Mucosa of rectum (tissue), 2 donors: ENCODE measurements around the gene SESN1.
A peak's percentile ranks its signal among the peaks of the same experiment; 100 is the strongest.

Experiments
- H3K27ac ChIP-seq, 2 donors: one replicate each; pipeline ENCODE4 v1.7.0; 2013; ENCODE audit warnings: inconsistent platforms in 2 of 2, low read depth in 2 of 2, low read length in 2 of 2
- H3K27me3 ChIP-seq, 2 donors: one replicate each; pipeline ENCODE4 v1.7.0; 2013; ENCODE audit warnings: low read length in 2 of 2; ENCODE audit not compliant: control insufficient read depth in 2 of 2, insufficient read depth in 2 of 2
- H3K36me3 ChIP-seq, 2 donors: one replicate each; pipeline ENCODE4 v1.7.0; 2013; ENCODE audit warnings: low read length in 2 of 2; ENCODE audit not compliant: control insufficient read depth in 2 of 2, insufficient read depth in 2 of 2
- H3K4me1 ChIP-seq, 2 donors: one replicate each; pipeline ENCODE4 v1.7.0; 2013; ENCODE audit warnings: low read length in 2 of 2, mild to moderate bottlenecking in 1 of 2; ENCODE audit not compliant: control insufficient read depth in 2 of 2, insufficient read depth in 2 of 2
- H3K4me3 ChIP-seq, 2 donors: one replicate each; pipeline ENCODE4 v1.7.0; 2013; ENCODE audit warnings: low read length in 2 of 2
- H3K9ac ChIP-seq, 2 donors: one replicate each; pipeline ENCODE4 v1.7.0; 2013; ENCODE audit warnings: low read length in 2 of 2, low read depth in 1 of 2, mild to moderate bottlenecking in 1 of 2
- H3K9me3 ChIP-seq, 2 donors: one replicate each; pipeline ENCODE4 v1.7.0; 2013; ENCODE audit warnings: low read length in 2 of 2; ENCODE audit not compliant: control insufficient read depth in 2 of 2
- donor health status: healthy.
- donor health status: Normal muscosa, but diverticular disease.

Gene SESN1

GRCh38 chr6:108961077-108961476, 133.6 kb downstream of the SESN1 start:
- Histone ChIP-seq H3K27ac (no peak overlapping the region), H3K4me1 (peaks cover 0 to 5% of the 10 kb centered on the region in 2 donors), H3K36me3 (no peaks in the 10 kb centered on the region), H3K4me3 (no peak overlapping the region), H3K27me3 (no peaks in the 10 kb centered on the region), H3K9me3 (no peaks in the 10 kb centered on the region), H3K9ac (no peak overlapping the region)

- Histone ChIP-seq H3K36me3 (no peaks in the 10 kb centered on the region), H3K9me3 (no peaks in the 10 kb centered on the region), H3K27me3 (no peaks in the 10 kb centered on the region), H3K27ac (no peak overlapping the region), H3K9ac (no peak overlapping the region), H3K4me1 (peaks cover 0 to 5% of the 10 kb centered on the region in 2 donors), H3K4me3 (no peak overlapping the region)
These were observed 134.0 kb downstream of the SESN1 start for GRCh38 chr6:108960601-108961000.

GRCh38 chr6:108959972-108960582, 134.6 kb downstream of the SESN1 start:
- no peak overlapping the region for H3K27ac ChIP-seq
- peaks cover 0 to 5% of the 10 kb centered on the region in 2 donors for H3K4me1 ChIP-seq
- no peak overlapping the region for H3K9ac ChIP-seq
- H3K27me3 ChIP-seq = no peaks in the 10 kb centered on the region
- H3K36me3 ChIP-seq = no peaks in the 10 kb centered on the region
- no peak overlapping the region for H3K4me3 ChIP-seq
- H3K9me3 ChIP-seq = no peaks in the 10 kb centered on the region

- H3K9me3 ChIP-seq = no peaks in the 10 kb centered on the region
- H3K4me1 ChIP-seq = peaks cover 0 to 5% of the 10 kb centered on the region in 2 donors
- no peak overlapping the region for H3K9ac ChIP-seq
- H3K36me3 ChIP-seq = no peaks in the 10 kb centered on the region
- H3K4me3 ChIP-seq = no peak overlapping the region
- H3K27ac ChIP-seq = no peak overlapping the region
- H3K27me3 ChIP-seq = no peaks in the 10 kb centered on the region
These were observed 135.5 kb downstream of the SESN1 start for GRCh38 chr6:108958900-108959770.

GRCh38 chr6:108957221-108957620, 137.4 kb downstream of the SESN1 start:
- H3K4me3 ChIP-seq = no peak overlapping the region
- no peak overlapping the region for H3K9ac ChIP-seq
- peaks cover 1 to 5% of the 10 kb centered on the region in 2 donors for H3K4me1 ChIP-seq
- H3K27ac ChIP-seq = no peak overlapping the region
- no peaks in the 10 kb centered on the region for H3K36me3 ChIP-seq
- H3K27me3 ChIP-seq = no peaks in the 10 kb centered on the region
- no peaks in the 10 kb centered on the region for H3K9me3 ChIP-seq

GRCh38 chr6:108955329-108955949, 139.2 kb downstream of the SESN1 start:
- Histone ChIP-seq H3K27me3 (no peaks in the 10 kb centered on the region), H3K9ac (no peak overlapping the region), H3K36me3 (no peaks in the 10 kb centered on the region), H3K9me3 (no peaks in the 10 kb centered on the region), H3K27ac (no peak overlapping the region), H3K4me1 (peaks cover 5 to 12% of the 10 kb centered on the region in 2 donors), H3K4me3 (no peak overlapping the region)

GRCh38 chr6:108953681-108954080, 141.0 kb downstream of the SESN1 start:
- H3K27ac ChIP-seq = no peak overlapping the region

GRCh38 chr6:108952776-108953486, 141.7 kb downstream of the SESN1 start:
- Histone ChIP-seq H3K27ac (no peak overlapping the region), H3K4me1 (peaks cover 0 to 12% of the 10 kb centered on the region in 2 donors), H3K27me3 (no peaks in the 10 kb centered on the region), H3K9ac (no peak overlapping the region), H3K9me3 (no peaks in the 10 kb centered on the region), H3K4me3 (no peak overlapping the region), H3K36me3 (no peaks in the 10 kb centered on the region)

More at GRCh38 chr6:108953681-108954080, 141.0 kb downstream of the SESN1 start:
- Histone ChIP-seq H3K9ac (no peak overlapping the region), H3K4me3 (no peak overlapping the region), H3K36me3 (no peaks in the 10 kb centered on the region), H3K27me3 (no peaks in the 10 kb centered on the region), H3K4me1 (peaks cover 2 to 12% of the 10 kb centered on the region in 2 donors), H3K9me3 (no peaks in the 10 kb centered on the region)

GRCh38 chr6:108951351-108951953, 143.2 kb downstream of the SESN1 start:
- Histone ChIP-seq H3K27ac (peak overlapping the region; percentile 11 to 19), H3K9ac (no peak overlapping the region)

More at GRCh38 chr6:108951351-108951953, 143.2 kb downstream of the SESN1 start:
- Histone ChIP-seq H3K27me3 (no peaks in the 10 kb centered on the region), H3K9me3 (no peaks in the 10 kb centered on the region), H3K4me3 (no peak overlapping the region), H3K36me3 (no peaks in the 10 kb centered on the region), H3K4me1 (peaks cover 0 to 22% of the 10 kb centered on the region in 2 donors)
